ENCODE results near the gene CPLX1. TPM values are rescaled to one million over a fixed set of nuclear protein-coding genes. Genes with fewer than 3 reads are reported as not detected.

CPLX1 gene
- total and polyA plus RNA-seq, 7 donors, result 0.44 to 2.3 (median 1.4) TPM

DNA sequence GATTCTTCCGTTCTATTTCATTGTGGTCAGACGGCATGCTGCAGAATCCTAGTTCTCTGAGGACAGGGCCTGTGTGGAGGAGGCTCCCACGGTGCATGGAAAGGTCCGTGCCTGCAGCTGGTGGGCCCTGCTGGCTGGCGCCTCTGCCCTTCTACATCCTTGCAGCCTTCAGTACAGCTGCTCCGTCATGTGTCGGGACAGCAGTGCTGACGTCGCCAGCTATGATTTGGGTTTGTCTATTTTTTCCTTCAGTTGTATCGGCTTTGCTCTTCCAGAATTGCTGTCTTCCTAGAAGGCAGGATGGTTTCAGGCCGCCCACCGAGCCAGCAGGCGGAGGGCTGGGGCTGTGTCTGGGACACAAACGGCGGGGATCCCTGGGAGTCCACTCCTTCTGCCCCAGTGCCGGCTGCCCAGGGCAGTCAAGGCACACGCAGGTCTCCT lies 32.1 kb upstream of the CPLX1 start:
- Histone ChIP-seq H3K36me3 (ENCODE audit: insufficient read depth in 1 of 2, low read depth in 1 of 2) (peaks cover 9 to 67% of the 10 kb centered on the region in 2 donors), H3K4me3 (no peak overlapping the region), H3K4me1 (no peaks in the 10 kb centered on the region), H3K27ac (no peak overlapping the region), H3K9me3 (no peaks in the 10 kb centered on the region), H3K27me3 (ENCODE audit: insufficient read depth in 3 of 3, low read length in 2 of 3) (no peaks in the 10 kb centered on the region)
- TF ChIP-seq, protein P1, sequence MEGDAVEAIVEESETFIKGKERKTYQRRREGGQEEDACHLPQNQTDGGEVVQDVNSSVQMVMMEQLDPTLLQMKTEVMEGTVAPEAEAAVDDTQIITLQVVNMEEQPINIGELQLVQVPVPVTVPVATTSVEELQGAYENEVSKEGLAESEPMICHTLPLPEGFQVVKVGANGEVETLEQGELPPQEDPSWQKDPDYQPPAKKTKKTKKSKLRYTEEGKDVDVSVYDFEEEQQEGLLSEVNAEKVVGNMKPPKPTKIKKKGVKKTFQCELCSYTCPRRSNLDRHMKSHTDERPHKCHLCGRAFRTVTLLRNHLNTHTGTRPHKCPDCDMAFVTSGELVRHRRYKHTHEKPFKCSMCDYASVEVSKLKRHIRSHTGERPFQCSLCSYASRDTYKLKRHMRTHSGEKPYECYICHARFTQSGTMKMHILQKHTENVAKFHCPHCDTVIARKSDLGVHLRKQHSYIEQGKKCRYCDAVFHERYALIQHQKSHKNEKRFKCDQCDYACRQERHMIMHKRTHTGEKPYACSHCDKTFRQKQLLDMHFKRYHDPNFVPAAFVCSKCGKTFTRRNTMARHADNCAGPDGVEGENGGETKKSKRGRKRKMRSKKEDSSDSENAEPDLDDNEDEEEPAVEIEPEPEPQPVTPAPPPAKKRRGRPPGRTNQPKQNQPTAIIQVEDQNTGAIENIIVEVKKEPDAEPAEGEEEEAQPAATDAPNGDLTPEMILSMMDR (IDR thresholded peaks at IDR 0.05), result no peak
- DNase-seq (peak in 1 of 2 donors; percentile 17), ATAC-seq (no peak)
- 91 to 92% (median 91%) methylated on average over 17 of the region's 17 CpGs for WGBS, 3 donors
- intact Hi-C loops (cut with DNase I), result no loop called here

DNA sequence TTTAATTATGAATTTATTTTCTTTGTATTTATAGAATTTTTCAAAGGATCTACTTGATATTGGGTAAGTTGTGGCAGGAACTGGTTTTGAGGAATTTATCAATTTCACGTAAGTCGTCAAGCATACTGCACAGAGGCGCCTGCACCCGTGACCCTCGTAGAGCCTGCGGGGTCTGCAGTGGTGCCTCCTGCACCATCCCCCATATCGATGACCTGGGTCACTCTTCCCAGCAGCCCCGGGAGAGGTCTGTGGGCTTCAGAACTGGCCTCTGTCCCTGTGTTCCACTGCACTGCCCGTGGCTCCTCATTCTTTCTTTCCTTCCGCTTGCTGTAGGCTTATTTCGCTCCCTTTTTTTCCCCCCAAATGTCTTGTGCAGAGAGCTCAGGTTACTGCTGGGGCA lies 31.5 kb upstream of the CPLX1 start:
- Histone ChIP-seq H3K9me3 (no peaks in the 10 kb centered on the region), H3K27ac (no peak overlapping the region), H3K27me3 (ENCODE audit: insufficient read depth in 3 of 3, low read length in 2 of 3) (no peaks in the 10 kb centered on the region), H3K36me3 (ENCODE audit: insufficient read depth in 1 of 2, low read depth in 1 of 2) (peaks cover 5 to 61% of the 10 kb centered on the region in 2 donors), H3K4me1 (no peaks in the 10 kb centered on the region), H3K4me3 (no peak overlapping the region)
- intact Hi-C loops (cut with DNase I), result no loop called here
- ATAC-seq, result no peak
- TF ChIP-seq, protein P1 (IDR thresholded peaks at IDR 0.05), result no peak
- no peak for DNase-seq
- WGBS, 3 donors, result 87 to 92% (median 90%) methylated on average over 11 of the region's 11 CpGs

DNA sequence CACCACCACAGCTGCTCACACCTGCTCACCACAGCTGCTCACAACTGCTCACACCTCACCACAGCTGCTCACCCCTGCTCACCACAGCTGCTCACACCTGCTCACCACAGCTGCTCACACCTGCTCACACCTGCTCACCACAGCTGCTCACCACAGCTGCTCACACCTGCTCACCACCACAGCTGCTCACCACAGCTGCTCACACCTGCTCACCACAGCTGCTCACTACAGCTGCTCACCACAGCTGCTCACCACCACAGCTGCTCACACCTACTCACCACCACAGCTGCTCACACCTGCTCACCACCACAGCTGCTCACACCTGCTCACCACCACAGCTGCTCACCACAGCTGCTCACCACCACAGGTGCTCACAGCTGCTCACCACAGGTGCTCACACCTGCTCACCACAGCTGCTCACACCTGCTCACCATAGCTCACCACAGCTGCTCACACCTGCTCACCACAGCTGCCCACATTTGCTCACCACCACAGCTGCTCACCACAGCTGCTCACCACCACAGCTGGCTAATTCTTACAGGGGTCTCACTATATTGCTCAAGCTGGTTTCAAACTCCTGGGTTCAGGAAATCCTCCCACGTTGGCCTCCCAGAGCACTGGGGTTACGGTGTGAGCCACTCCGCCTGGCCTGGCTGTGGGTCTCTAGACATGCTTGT lies 30.4 kb upstream of the CPLX1 start:
- Histone ChIP-seq H3K27ac (no peak overlapping the region), H3K36me3 (ENCODE audit: insufficient read depth in 1 of 2, low read depth in 1 of 2) (peaks cover 3 to 57% of the 10 kb centered on the region in 2 donors), H3K4me1 (no peaks in the 10 kb centered on the region), H3K9me3 (no peaks in the 10 kb centered on the region), H3K4me3 (no peak overlapping the region), H3K27me3 (ENCODE audit: insufficient read depth in 3 of 3, low read length in 2 of 3) (no peaks in the 10 kb centered on the region)
- ATAC-seq (no peak), DNase-seq (peak in 1 of 2 donors; percentile 32)
- WGBS, 3 donors, result 90 to 98% (median 91%) methylated on average over 3 of the region's 3 CpGs
- intact Hi-C loops (cut with DNase I), result no loop called here
- TF ChIP-seq, protein P1 (IDR thresholded peaks at IDR 0.05), result no peak

DNA sequence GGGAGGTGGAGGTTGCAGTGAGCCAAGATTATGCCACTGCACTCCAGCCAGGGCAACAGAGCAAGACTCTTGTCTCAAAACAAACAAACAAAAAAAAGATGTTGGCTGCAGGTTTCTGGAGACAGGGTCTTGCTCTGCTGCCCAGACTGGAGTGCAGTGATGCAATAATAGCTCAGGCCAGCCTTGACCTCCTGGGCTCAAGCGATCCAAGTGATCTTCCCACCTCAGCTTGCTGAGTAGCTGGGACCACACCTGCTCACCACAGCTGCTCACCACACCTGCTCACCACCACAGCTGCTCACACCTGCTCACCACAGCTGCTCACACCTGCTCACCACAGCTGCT lies 29.9 kb upstream of the CPLX1 start:
- H3K27me3 ChIP-seq (ENCODE audit: insufficient read depth in 3 of 3, low read length in 2 of 3), result no peaks in the 10 kb centered on the region
- 0 to 56% (median 55%) methylated on average over 1 of the region's 1 CpG for WGBS, 3 donors
- TF ChIP-seq, protein P1 (IDR thresholded peaks at IDR 0.05), result no peak
- H3K4me1 ChIP-seq, result no peaks in the 10 kb centered on the region
- DNase-seq, result peak in 1 of 2 donors; percentile 18
- H3K27ac ChIP-seq, result no peak overlapping the region
- no peaks in the 10 kb centered on the region for H3K9me3 ChIP-seq
- intact Hi-C loops (cut with DNase I), result no loop called here
- ATAC-seq, result no peak
- H3K4me3 ChIP-seq, result no peak overlapping the region
- H3K36me3 ChIP-seq (ENCODE audit: insufficient read depth in 1 of 2, low read depth in 1 of 2), result peaks cover 3 to 57% of the 10 kb centered on the region in 2 donors

DNA sequence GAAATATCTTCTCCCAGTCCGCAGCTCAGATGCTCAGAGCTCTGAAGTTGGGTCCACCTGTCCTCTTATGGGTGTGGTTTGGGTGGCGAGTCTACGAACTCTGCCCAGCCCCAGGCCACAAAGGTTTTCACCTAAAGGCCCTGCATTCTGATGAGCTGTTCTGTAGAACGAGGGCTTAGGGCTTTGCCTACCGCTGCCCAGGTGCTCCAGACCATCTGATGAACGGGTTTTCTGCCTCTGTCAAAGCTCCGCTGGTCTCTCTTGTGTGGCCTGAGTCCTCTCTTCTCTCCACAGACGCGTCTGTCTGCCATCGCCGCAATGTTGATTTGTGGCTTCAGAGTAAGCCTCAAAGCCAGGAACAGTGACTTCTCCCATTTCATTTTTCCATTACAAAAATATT lies 28.4 kb upstream of the CPLX1 start:
- intact Hi-C loops (cut with DNase I), result no loop called here
- ATAC-seq, result no peak
- Histone ChIP-seq H3K36me3 (ENCODE audit: insufficient read depth in 1 of 2, low read depth in 1 of 2) (peaks cover 3 to 60% of the 10 kb centered on the region in 2 donors), H3K4me3 (no peak overlapping the region), H3K9me3 (no peaks in the 10 kb centered on the region), H3K4me1 (no peaks in the 10 kb centered on the region), H3K27me3 (ENCODE audit: insufficient read depth in 3 of 3, low read length in 2 of 3) (no peaks in the 10 kb centered on the region), H3K27ac (no peak overlapping the region)
- peak in 1 of 2 donors; percentile 25 for DNase-seq
- TF ChIP-seq, protein P1 (IDR thresholded peaks at IDR 0.05), result no peak
- WGBS, 3 donors, result 89 to 91% (median 89%) methylated on average over 11 of the region's 11 CpGs

Measured in psoas muscle (tissue), 8 donors.